Skeletal muscle satellite cell (primary cell): Measurements from ENCODE around the gene CD52.
"Not testable (repeated sequence)": the region's sequence is repeated elsewhere in the genome, so short reads cannot be mapped to it uniquely, and the experiment has no call there.

Experiments
- H3K27me3 ChIP-seq: 2 replicates; pipeline ENCODE4 v1.7.0; 2013; ENCODE audit warnings: low read length; ENCODE audit not compliant: control insufficient read depth, insufficient read depth
- H3K36me3 ChIP-seq: 2 replicates; pipeline ENCODE4 v1.7.0; 2013; ENCODE audit warnings: mild to moderate bottlenecking, control low read depth, low read length; ENCODE audit not compliant: insufficient read depth
- H3K4me1 ChIP-seq: 2 replicates; pipeline ENCODE4 v1.7.0; 2013; ENCODE audit warnings: low read length; ENCODE audit not compliant: control insufficient read depth, insufficient read depth
- H3K4me2 ChIP-seq: 2 replicates; pipeline ENCODE4 v1.7.0; 2013; ENCODE audit warnings: mild to moderate bottlenecking, low read length
- H3K4me3 ChIP-seq: 2 replicates; pipeline ENCODE4 v1.7.0; 2013; ENCODE audit warnings: low read length
- H3K9ac ChIP-seq: 2 replicates; pipeline ENCODE4 v1.7.0; 2013; ENCODE audit warnings: mild to moderate bottlenecking, low read depth, low read length, moderate library complexity
- H3K9me3 ChIP-seq: replicated peaks from 2 replicates; pipeline ENCODE4 v1.7.0; 2013; ENCODE audit warnings: mild to moderate bottlenecking, control low read depth, low read length

Gene CD52

GRCh38 chr1:26327956-26328362, 10.2 kb downstream of the CD52 start:
- Histone ChIP-seq H3K4me1 (no peaks in the 10 kb centered on the region), H3K9me3 (no peaks in the 10 kb centered on the region), H3K36me3 (no peaks in the 10 kb centered on the region), H3K4me3 (no peak overlapping the region), H3K27me3 (peaks cover 39% of the 10 kb centered on the region), H3K4me2 (no peak overlapping the region), H3K9ac (no peak overlapping the region)

GRCh38 chr1:26328597-26328996, 10.8 kb downstream of the CD52 start:
- Histone ChIP-seq H3K9me3 (no peaks in the 10 kb centered on the region), H3K27me3 (peaks cover 39% of the 10 kb centered on the region), H3K36me3 (no peaks in the 10 kb centered on the region), H3K4me1 (no peaks in the 10 kb centered on the region), H3K9ac (no peak overlapping the region), H3K4me3 (no peak overlapping the region), H3K4me2 (no peak overlapping the region)

- H3K4me3 ChIP-seq, H3K4me2 ChIP-seq, H3K9ac ChIP-seq, H3K4me1 ChIP-seq, H3K9me3 ChIP-seq, H3K36me3 ChIP-seq: not testable (repeated sequence)
- peaks cover 36% of the 10 kb centered on the region for H3K27me3 ChIP-seq
These were observed 11.6 kb downstream of the CD52 start for GRCh38 chr1:26329380-26329779.

GRCh38 chr1:26330276-26330675, 12.5 kb downstream of the CD52 start:
- no peak overlapping the region for H3K4me2 ChIP-seq
- no peak overlapping the region for H3K9ac ChIP-seq

GRCh38 chr1:26333312-26333711, 15.6 kb downstream of the CD52 start:
- peaks cover 45% of the 10 kb centered on the region for H3K27me3 ChIP-seq
- H3K4me1 ChIP-seq, H3K9ac ChIP-seq, H3K9me3 ChIP-seq, H3K4me2 ChIP-seq, H3K4me3 ChIP-seq, H3K36me3 ChIP-seq: not testable (repeated sequence)

More at GRCh38 chr1:26330276-26330675, 12.5 kb downstream of the CD52 start:
- no peaks in the 10 kb centered on the region for H3K4me1 ChIP-seq
- H3K4me3 ChIP-seq = no peak overlapping the region
- no peaks in the 10 kb centered on the region for H3K36me3 ChIP-seq
- peaks cover 30% of the 10 kb centered on the region for H3K27me3 ChIP-seq
- H3K9me3 ChIP-seq = no peaks in the 10 kb centered on the region

GRCh38 chr1:26335774-26336476, 18.2 kb downstream of the CD52 start:
- Histone ChIP-seq H3K4me1 (peaks cover 8% of the 10 kb centered on the region), H3K9me3 (no peaks in the 10 kb centered on the region), H3K4me2 (peak overlapping the region; percentile 95), H3K9ac (no peak overlapping the region), H3K4me3 (peak overlapping the region; percentile 68), H3K36me3 (no peaks in the 10 kb centered on the region), H3K27me3 (peaks cover 50% of the 10 kb centered on the region)

- Histone ChIP-seq H3K27me3 (peaks cover 48% of the 10 kb centered on the region), H3K9me3 (no peaks in the 10 kb centered on the region), H3K9ac (no peak overlapping the region), H3K4me1 (peaks cover 8% of the 10 kb centered on the region), H3K4me2 (peak overlapping the region; percentile 95), H3K4me3 (peak overlapping the region; percentile 68), H3K36me3 (no peaks in the 10 kb centered on the region)
These were observed 18.9 kb downstream of the CD52 start for GRCh38 chr1:26336477-26337205.

GRCh38 chr1:26337206-26337535, 19.4 kb downstream of the CD52 start:
- Histone ChIP-seq H3K9ac (no peak overlapping the region), H3K4me3 (no peak overlapping the region), H3K4me1 (peaks cover 8% of the 10 kb centered on the region), H3K4me2 (no peak overlapping the region), H3K27me3 (peaks cover 54% of the 10 kb centered on the region), H3K9me3 (no peaks in the 10 kb centered on the region), H3K36me3 (no peaks in the 10 kb centered on the region)

GRCh38 chr1:26337625-26338024, 19.9 kb downstream of the CD52 start:
- Histone ChIP-seq H3K4me2 (no peak overlapping the region), H3K36me3 (no peaks in the 10 kb centered on the region), H3K9ac (no peak overlapping the region), H3K9me3 (no peaks in the 10 kb centered on the region), H3K27me3 (peaks cover 57% of the 10 kb centered on the region), H3K4me1 (peaks cover 8% of the 10 kb centered on the region), H3K4me3 (no peak overlapping the region)

GRCh38 chr1:26338670-26339069, 20.9 kb downstream of the CD52 start:
- H3K27me3 ChIP-seq = peaks cover 66% of the 10 kb centered on the region

GRCh38 chr1:26340047-26340481, 22.3 kb downstream of the CD52 start:
- H3K36me3 ChIP-seq = no peaks in the 10 kb centered on the region

More at GRCh38 chr1:26338670-26339069, 20.9 kb downstream of the CD52 start:
- Histone ChIP-seq H3K9me3 (no peaks in the 10 kb centered on the region), H3K4me2 (no peak overlapping the region), H3K4me1 (peaks cover 8% of the 10 kb centered on the region), H3K4me3 (no peak overlapping the region), H3K36me3 (no peaks in the 10 kb centered on the region), H3K9ac (no peak overlapping the region)

More at GRCh38 chr1:26340047-26340481, 22.3 kb downstream of the CD52 start:
- no peak overlapping the region for H3K4me2 ChIP-seq
- H3K4me3 ChIP-seq = no peak overlapping the region
- no peaks in the 10 kb centered on the region for H3K9me3 ChIP-seq
- peaks cover 8% of the 10 kb centered on the region for H3K4me1 ChIP-seq
- peaks cover 80% of the 10 kb centered on the region for H3K27me3 ChIP-seq
- H3K9ac ChIP-seq = no peak overlapping the region
